Keratinocyte (primary cell): ENCODE data around the gene SRRT. TPM values are rescaled to one million over a fixed set of nuclear protein-coding genes. Genes with fewer than 3 reads are reported as not detected.

Experiments
- DNase-seq: peaks from one replicate; pipeline ENCODE4 v3.0.0-alpha.2; 2011; ENCODE audit warnings: low read depth, missing footprints, low spot score
- FAIRE-seq: peaks from 2 replicates; lab custom pipeline; 2011; peaks lifted over from hg19 to GRCh38; lab: Jason Lieb, UNC
- H2AFZ ChIP-seq: 2 replicates; pipeline ENCODE4 v1.6.0; 2012; ENCODE audit warnings: low read length, control low read depth, inconsistent platforms; ENCODE audit not compliant: control insufficient read depth
- H3K27ac ChIP-seq: 2 replicates; pipeline ENCODE4 v1.5.1; 2011; ENCODE audit warnings: low read length; ENCODE audit not compliant: control insufficient read depth, insufficient read depth
- H3K27me3 ChIP-seq: 3 replicates; pipeline ENCODE4 v1.6.0; 2011; ENCODE audit warnings: low read length; ENCODE audit not compliant: control insufficient read depth, insufficient read depth; ENCODE audit errors: extremely low read depth
- H3K36me3 ChIP-seq, 2 experiments: 2 replicates in 1 of 2; 3 replicates in 1 of 2; pipeline ENCODE4 v1.5.1; 2011; ENCODE audit warnings: low read length in 2 of 2, mild to moderate bottlenecking in 1 of 2; ENCODE audit not compliant: control insufficient read depth in 2 of 2, insufficient read depth in 2 of 2; ENCODE audit errors: extremely low read depth in 1 of 2
- H3K4me1 ChIP-seq: 3 replicates; pipeline ENCODE4 v1.5.1; 2011; ENCODE audit warnings: low read length; ENCODE audit not compliant: control insufficient read depth, insufficient read depth; ENCODE audit errors: extremely low read depth
- H3K4me2 ChIP-seq: 3 replicates; pipeline ENCODE4 v1.6.0; 2011; ENCODE audit warnings: low read depth, low read length; ENCODE audit not compliant: control insufficient read depth, insufficient read depth; ENCODE audit errors: extremely low read depth
- H3K4me3 ChIP-seq, 3 experiments: fragments of 200-600 bp in 1 of 3; sonication (generic) in 1 of 3; 2 replicates in 2 of 3; 3 replicates in 1 of 3; pipeline ENCODE4 v1.5.1; 2011 to 2016; ENCODE audit warnings: low read length in 3 of 3, mild to moderate bottlenecking in 3 of 3, control low read depth in 2 of 3, inconsistent platforms in 1 of 3, low read depth in 1 of 3, mixed read lengths in 1 of 3, mixed run types in 1 of 3, moderate library complexity in 1 of 3; ENCODE audit not compliant: control insufficient read depth in 2 of 3, insufficient read depth in 2 of 3; ENCODE audit errors: extremely low read depth in 1 of 3
- H3K79me2 ChIP-seq: 2 replicates; pipeline ENCODE4 v1.6.0; 2012; ENCODE audit warnings: low read length; ENCODE audit not compliant: control insufficient read depth, insufficient read depth
- H3K9ac ChIP-seq: 3 replicates; pipeline ENCODE4 v1.6.0; 2011; ENCODE audit warnings: low read length; ENCODE audit not compliant: control insufficient read depth, insufficient read depth; ENCODE audit errors: extremely low read depth
- H3K9me1 ChIP-seq: 3 replicates; pipeline ENCODE4 v1.6.0; 2011; ENCODE audit warnings: low read length; ENCODE audit not compliant: control insufficient read depth, insufficient read depth; ENCODE audit errors: extremely low read depth
- H3K9me3 ChIP-seq: 2 replicates; pipeline ENCODE4 v1.5.1; 2012; ENCODE audit warnings: low read depth, low read length; ENCODE audit not compliant: control insufficient read depth
- H4K20me1 ChIP-seq: 3 replicates; pipeline ENCODE4 v1.6.0; 2011; ENCODE audit warnings: low read length; ENCODE audit not compliant: control insufficient read depth, insufficient read depth; ENCODE audit errors: extremely low read depth
- EZH2 ChIP-seq: IDR thresholded peaks from one replicate; pipeline ENCODE4 v1.6.1; 2012; ENCODE audit warnings: inconsistent platforms, mild to moderate bottlenecking, low read length, moderate library complexity
- dilution Hi-C: fragments of 300-500 bp; cut with MboI; formaldehyde crosslinking; loops from one replicate; pipeline ENCODE4 v1.7.0; 2020; ENCODE audit warnings: low sequenced_read_pairs; ENCODE audit not compliant: extremely low pct_ligation_motif_present
- polyA plus RNA-seq, 5 experiments: library from polyadenylated mRNA; depleted of rRNA in 3 of 5; stranded (reverse) in 3 of 5; stranded (forward) in 1 of 5; unstranded in 1 of 5; fragments of >200 nt; gene quantifications; 1 replicate in 1 of 5; 2 replicates in 3 of 5; 3 replicates in 1 of 5; pipeline versions ENCODE4 v1.2.1 to v1.2.3, GENCODE V29; 2011 to 2012; ENCODE audit warnings: missing spikeins in 2 of 5, low read depth in 1 of 5, low replicate concordance in 1 of 5
- TF ChIP-seq, protein P1 (sequence below), 3 experiments: IDR thresholded peaks in 1 of 3; conservative IDR thresholded peaks in 1 of 3; optimal IDR thresholded peaks in 1 of 3; 2 replicates in 2 of 3; 3 replicates in 1 of 3; pipeline versions ENCODE3 to v1.5.1; 2011; ENCODE audit warnings: low read length in 3 of 3, mild to moderate bottlenecking in 3 of 3, moderate library complexity in 2 of 3, control low read depth in 1 of 3, inconsistent platforms in 1 of 3; ENCODE audit not compliant: insufficient read depth in 2 of 3; ENCODE audit errors: extremely low read depth in 1 of 3

Gene SRRT
- polyA plus RNA-seq, 1 donor (not counting 4 experiments of a cell fraction or from before 2014, with no cell fraction given), result 42.2 TPM

DNA sequence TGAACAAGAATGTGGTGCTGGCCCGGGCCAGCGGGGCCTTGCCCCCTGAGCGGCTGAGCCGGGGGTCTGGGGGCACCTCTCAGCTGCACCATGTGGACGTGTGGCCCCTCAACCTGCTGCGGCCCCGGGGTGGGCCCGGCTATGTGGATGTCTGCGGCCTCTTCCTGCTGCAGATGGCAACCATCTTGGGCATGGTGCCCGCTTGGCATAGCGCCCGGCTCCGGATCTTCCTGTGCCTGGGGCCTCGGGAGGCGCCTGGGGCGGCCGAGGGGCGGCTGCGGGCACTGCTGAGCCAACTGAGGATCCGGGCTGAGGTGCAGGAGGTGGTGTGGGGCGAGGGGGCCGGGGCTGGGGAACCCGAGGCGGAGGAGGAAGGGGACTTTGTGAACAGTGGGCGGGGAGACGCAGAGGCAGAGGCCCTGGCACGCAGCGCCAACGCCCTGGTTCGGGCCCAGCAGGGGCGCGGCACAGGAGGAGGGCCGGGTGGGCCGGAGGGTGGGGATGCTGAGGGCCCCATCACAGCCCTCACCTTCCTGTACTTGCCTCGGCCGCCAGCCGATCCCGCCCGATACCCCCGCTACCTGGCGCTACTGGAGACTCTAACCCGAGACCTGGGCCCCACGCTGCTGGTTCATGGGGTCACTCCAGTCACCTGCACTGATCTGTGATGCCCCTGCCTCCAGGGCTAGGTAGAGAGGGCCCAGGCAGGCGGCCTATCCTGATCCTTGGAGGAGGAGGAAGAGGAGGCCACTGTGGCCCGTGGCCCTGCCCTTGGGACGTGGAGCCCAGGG is 8.8 kb upstream of the SRRT start:
- Histone ChIP-seq H3K36me3 (peaks cover 11 to 27% of the 10 kb centered on the region in 2 experiments), H3K9me3 (no peaks in the 10 kb centered on the region), H3K27ac (peak overlapping the region; percentile 95), H2AFZ (no peak overlapping the region), H3K4me2 (peak overlapping the region; percentile 95), H3K9ac (peak overlapping the region; percentile 99), H3K9me1 (no peaks in the 10 kb centered on the region), H4K20me1 (no peaks in the 10 kb centered on the region), H3K79me2 (peaks cover 38% of the 10 kb centered on the region), H3K27me3 (no peaks in the 10 kb centered on the region), H3K4me1 (peaks cover 30% of the 10 kb centered on the region), H3K4me3 (peak overlapping the region; percentile 89 to 97 (median 95))
- dilution Hi-C loops, result no loop called here
- TF ChIP-seq, protein P1, sequence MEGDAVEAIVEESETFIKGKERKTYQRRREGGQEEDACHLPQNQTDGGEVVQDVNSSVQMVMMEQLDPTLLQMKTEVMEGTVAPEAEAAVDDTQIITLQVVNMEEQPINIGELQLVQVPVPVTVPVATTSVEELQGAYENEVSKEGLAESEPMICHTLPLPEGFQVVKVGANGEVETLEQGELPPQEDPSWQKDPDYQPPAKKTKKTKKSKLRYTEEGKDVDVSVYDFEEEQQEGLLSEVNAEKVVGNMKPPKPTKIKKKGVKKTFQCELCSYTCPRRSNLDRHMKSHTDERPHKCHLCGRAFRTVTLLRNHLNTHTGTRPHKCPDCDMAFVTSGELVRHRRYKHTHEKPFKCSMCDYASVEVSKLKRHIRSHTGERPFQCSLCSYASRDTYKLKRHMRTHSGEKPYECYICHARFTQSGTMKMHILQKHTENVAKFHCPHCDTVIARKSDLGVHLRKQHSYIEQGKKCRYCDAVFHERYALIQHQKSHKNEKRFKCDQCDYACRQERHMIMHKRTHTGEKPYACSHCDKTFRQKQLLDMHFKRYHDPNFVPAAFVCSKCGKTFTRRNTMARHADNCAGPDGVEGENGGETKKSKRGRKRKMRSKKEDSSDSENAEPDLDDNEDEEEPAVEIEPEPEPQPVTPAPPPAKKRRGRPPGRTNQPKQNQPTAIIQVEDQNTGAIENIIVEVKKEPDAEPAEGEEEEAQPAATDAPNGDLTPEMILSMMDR (optimal IDR thresholded peaks at IDR 0.05 in 1 of 3, IDR thresholded peaks at IDR 0.05 in 1 of 3, conservative IDR thresholded peaks at IDR 0.05 in 1 of 3; ENCODE audit: extremely low read depth in 1 of 3, insufficient read depth in 2 of 3, low read length in 3 of 3), result no peak
- TF ChIP-seq EZH2, result no peak
- no peak for DNase-seq
- FAIRE-seq, result no peak

DNA sequence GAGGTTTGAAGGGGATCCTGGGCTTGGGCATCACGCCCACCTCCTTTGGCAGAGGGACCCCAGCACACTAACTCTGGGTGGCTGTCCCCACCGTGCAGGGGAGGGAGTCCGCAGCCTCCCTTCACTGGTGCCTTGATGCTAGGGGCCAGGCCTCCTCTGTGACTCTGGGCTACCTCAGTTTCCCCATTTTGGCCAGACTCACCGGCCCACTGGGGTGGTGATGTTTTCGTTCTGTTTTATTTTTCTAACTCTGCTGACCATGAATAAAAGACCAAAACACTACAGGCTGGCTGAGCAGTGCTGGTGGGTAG is 8.2 kb upstream of the SRRT start:
- FAIRE-seq (no peak), DNase-seq (no peak)
- peak overlapping the region; percentile 89 to 97 (median 95) for H3K4me3 ChIP-seq
- peak overlapping the region; percentile 95 for H3K27ac ChIP-seq
- TF ChIP-seq, protein P1 (optimal IDR thresholded peaks at IDR 0.05 in 1 of 3, IDR thresholded peaks at IDR 0.05 in 1 of 3, conservative IDR thresholded peaks at IDR 0.05 in 1 of 3; ENCODE audit: extremely low read depth in 1 of 3, insufficient read depth in 2 of 3, low read length in 3 of 3), result no peak
- TF ChIP-seq EZH2, result no peak
- H3K4me2 ChIP-seq, result peak overlapping the region; percentile 95
- H2AFZ ChIP-seq, result no peak overlapping the region
- H3K9ac ChIP-seq, result peak overlapping the region; percentile 99
- peaks cover 16 to 27% of the 10 kb centered on the region in 2 experiments for H3K36me3 ChIP-seq
- no peaks in the 10 kb centered on the region for H3K9me1 ChIP-seq
- dilution Hi-C loops, result no loop called here
- no peaks in the 10 kb centered on the region for H3K27me3 ChIP-seq
- H3K79me2 ChIP-seq, result peaks cover 44% of the 10 kb centered on the region
- H3K9me3 ChIP-seq, result no peaks in the 10 kb centered on the region
- peaks cover 30% of the 10 kb centered on the region for H3K4me1 ChIP-seq
- H4K20me1 ChIP-seq, result no peaks in the 10 kb centered on the region
